K562 (cell line): ENCODE results near the gene MVK.

Experiments used
- EZH2 ChIP-seq: IDR thresholded peaks from 2 replicates; pipeline ENCODE4 v1.6.1; 2012; ENCODE audit warnings: low read depth, mild to moderate bottlenecking, inconsistent platforms, low read length, borderline replicate concordance
- FOXJ3 ChIP-seq: sonication (generic); formaldehyde crosslinking; IDR thresholded peaks from 2 replicates; pipeline ENCODE4 v1.4.0; 2020; ENCODE audit warnings: mild to moderate bottlenecking, missing genetic modification reagents
- KAT8 ChIP-seq: fragments of 450-650 bp; IDR thresholded peaks from 2 replicates; pipeline ENCODE4 v1.6.1; 2016; ENCODE audit warnings: low read depth, mild to moderate bottlenecking
- NCOA2 ChIP-seq, 2 experiments: fragments of 450-650 bp; IDR thresholded peaks; 2 replicates each; pipeline ENCODE4 v1.6.1; 2018; ENCODE audit warnings: mild to moderate bottlenecking in 2 of 2, moderate library complexity in 1 of 2; ENCODE audit not compliant: partially characterized antibody in 2 of 2
- TEAD4 ChIP-seq, 2 experiments: sonication (generic) in 1 of 2; formaldehyde crosslinking in 1 of 2; IDR thresholded peaks; 2 replicates each; pipeline versions ENCODE4 v1.6.1 to v1.8.0; 2012 to 2022; ENCODE audit warnings: borderline replicate concordance in 1 of 2, inconsistent platforms in 1 of 2, low read length in 1 of 2, mild to moderate bottlenecking in 1 of 2, missing genetic modification reagents in 1 of 2
- ZBTB7A ChIP-seq: IDR thresholded peaks from 2 replicates; pipeline ENCODE4 v1.6.1; 2011; ENCODE audit warnings: low read depth, mild to moderate bottlenecking, low read length, moderate library complexity, borderline replicate concordance; ENCODE audit not compliant: control insufficient read depth
- ZC3H8 ChIP-seq: fragments of 450-650 bp; IDR thresholded peaks from 2 replicates; pipeline ENCODE4 v1.6.1; 2017
- ZFP1 ChIP-seq: fragments of 450-650 bp; formaldehyde crosslinking; IDR thresholded peaks from 2 replicates; pipeline ENCODE4 v1.4.0; 2020; ENCODE audit warnings: mild to moderate bottlenecking, mixed read lengths
- ZNF507 ChIP-seq: conservative IDR thresholded peaks from 2 replicates; pipeline ENCODE4 v1.6.1; 2017; ENCODE audit warnings: missing genetic modification characterization, missing compliant biosample characterization
- TF ChIP-seq, protein P1 (sequence below), 3 experiments: IDR thresholded peaks in 2 of 3; conservative IDR thresholded peaks in 1 of 3; 2 replicates each; pipeline ENCODE4 v1.5.1; 2011 to 2012; ENCODE audit warnings: low read length in 3 of 3, mild to moderate bottlenecking in 3 of 3, control low read depth in 2 of 3, improper control_type of control experiment in 1 of 3, inconsistent platforms in 1 of 3, low read depth in 1 of 3, mixed read lengths in 1 of 3, moderate library complexity in 1 of 3; ENCODE audit not compliant: insufficient read depth in 2 of 3
- TF ChIP-seq, protein P2 (sequence below): fragments of 250-450 bp; sonication (Bioruptor Pico); IDR thresholded peaks from 2 replicates; pipeline ENCODE4 v1.4.0; 2020; ENCODE audit warnings: mild to moderate bottlenecking, moderate library complexity
- TF ChIP-seq, protein P3 (sequence below): fragments of 250-450 bp; sonication (Bioruptor Pico); IDR thresholded peaks from 2 replicates; pipeline ENCODE4 v1.5.0; 2020; ENCODE audit warnings: mild to moderate bottlenecking

DNA sequence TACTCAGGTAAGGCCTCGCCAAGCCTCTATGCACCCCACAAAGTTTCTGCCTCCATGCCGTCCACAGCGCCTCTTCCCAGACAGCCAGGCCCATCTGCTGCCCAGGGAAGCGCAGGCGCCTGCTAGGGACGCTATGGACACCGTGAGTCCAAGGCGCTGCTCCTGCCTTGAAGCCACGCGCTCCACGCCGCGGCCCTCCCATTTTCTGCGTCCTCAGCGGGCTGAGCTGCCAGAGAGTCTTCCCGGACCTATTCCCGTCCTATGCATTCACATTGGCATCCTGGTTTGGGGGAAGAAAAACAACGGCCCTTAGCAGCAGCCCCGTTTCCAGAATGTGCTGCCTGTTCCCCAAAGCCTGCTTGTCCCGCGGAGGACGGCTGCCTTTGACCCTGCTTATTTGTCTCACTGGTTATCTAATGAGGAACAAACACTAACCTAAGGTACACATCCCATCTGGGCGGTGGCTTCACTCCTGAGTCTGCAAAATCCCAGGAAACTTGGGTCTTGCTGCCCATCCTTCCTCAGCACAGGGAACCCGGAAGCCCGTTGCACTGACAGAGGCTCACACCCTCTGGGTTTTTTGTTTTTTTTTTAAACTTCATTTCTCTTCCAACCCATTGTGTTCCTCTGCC lies 38.2 kb upstream of the MVK start:
- TF ChIP-seq EZH2 = no peak
- TF ChIP-seq, protein P1, sequence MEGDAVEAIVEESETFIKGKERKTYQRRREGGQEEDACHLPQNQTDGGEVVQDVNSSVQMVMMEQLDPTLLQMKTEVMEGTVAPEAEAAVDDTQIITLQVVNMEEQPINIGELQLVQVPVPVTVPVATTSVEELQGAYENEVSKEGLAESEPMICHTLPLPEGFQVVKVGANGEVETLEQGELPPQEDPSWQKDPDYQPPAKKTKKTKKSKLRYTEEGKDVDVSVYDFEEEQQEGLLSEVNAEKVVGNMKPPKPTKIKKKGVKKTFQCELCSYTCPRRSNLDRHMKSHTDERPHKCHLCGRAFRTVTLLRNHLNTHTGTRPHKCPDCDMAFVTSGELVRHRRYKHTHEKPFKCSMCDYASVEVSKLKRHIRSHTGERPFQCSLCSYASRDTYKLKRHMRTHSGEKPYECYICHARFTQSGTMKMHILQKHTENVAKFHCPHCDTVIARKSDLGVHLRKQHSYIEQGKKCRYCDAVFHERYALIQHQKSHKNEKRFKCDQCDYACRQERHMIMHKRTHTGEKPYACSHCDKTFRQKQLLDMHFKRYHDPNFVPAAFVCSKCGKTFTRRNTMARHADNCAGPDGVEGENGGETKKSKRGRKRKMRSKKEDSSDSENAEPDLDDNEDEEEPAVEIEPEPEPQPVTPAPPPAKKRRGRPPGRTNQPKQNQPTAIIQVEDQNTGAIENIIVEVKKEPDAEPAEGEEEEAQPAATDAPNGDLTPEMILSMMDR (IDR thresholded peaks at IDR 0.05 in 2 of 3, conservative IDR thresholded peaks at IDR 0.05 in 1 of 3; ENCODE audit: insufficient read depth in 2 of 3, low read depth in 1 of 3, low read length in 3 of 3) = no peak
- no peak for TF ChIP-seq NCOA2 (IDR thresholded peaks at IDR 0.05; ENCODE audit: partially characterized antibody in 2 of 2)
- TF ChIP-seq, protein P2, sequence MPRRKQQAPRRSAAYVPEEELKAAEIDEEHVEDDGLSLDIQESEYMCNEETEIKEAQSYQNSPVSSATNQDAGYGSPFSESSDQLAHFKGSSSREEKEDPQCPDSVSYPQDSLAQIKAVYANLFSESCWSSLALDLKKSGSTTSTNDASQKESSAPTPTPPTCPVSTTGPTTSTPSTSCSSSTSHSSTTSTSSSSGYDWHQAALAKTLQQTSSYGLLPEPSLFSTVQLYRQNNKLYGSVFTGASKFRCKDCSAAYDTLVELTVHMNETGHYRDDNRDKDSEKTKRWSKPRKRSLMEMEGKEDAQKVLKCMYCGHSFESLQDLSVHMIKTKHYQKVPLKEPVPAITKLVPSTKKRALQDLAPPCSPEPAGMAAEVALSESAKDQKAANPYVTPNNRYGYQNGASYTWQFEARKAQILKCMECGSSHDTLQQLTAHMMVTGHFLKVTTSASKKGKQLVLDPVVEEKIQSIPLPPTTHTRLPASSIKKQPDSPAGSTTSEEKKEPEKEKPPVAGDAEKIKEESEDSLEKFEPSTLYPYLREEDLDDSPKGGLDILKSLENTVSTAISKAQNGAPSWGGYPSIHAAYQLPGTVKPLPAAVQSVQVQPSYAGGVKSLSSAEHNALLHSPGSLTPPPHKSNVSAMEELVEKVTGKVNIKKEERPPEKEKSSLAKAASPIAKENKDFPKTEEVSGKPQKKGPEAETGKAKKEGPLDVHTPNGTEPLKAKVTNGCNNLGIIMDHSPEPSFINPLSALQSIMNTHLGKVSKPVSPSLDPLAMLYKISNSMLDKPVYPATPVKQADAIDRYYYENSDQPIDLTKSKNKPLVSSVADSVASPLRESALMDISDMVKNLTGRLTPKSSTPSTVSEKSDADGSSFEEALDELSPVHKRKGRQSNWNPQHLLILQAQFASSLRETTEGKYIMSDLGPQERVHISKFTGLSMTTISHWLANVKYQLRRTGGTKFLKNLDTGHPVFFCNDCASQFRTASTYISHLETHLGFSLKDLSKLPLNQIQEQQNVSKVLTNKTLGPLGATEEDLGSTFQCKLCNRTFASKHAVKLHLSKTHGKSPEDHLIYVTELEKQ (CRISPR knock-in tag) = no peak
- no peak for TF ChIP-seq ZBTB7A
- no peak for TF ChIP-seq KAT8
- no peak for TF ChIP-seq ZNF507
- TF ChIP-seq, protein P3, sequence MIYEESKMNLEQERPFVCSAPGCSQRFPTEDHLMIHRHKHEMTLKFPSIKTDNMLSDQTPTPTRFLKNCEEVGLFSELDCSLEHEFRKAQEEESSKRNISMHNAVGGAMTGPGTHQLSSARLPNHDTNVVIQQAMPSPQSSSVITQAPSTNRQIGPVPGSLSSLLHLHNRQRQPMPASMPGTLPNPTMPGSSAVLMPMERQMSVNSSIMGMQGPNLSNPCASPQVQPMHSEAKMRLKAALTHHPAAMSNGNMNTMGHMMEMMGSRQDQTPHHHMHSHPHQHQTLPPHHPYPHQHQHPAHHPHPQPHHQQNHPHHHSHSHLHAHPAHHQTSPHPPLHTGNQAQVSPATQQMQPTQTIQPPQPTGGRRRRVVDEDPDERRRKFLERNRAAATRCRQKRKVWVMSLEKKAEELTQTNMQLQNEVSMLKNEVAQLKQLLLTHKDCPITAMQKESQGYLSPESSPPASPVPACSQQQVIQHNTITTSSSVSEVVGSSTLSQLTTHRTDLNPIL (CRISPR knock-in tag) = no peak
- no peak for TF ChIP-seq ZC3H8
- no peak for TF ChIP-seq FOXJ3
- TF ChIP-seq TEAD4 (IDR thresholded peaks at IDR 0.05; ENCODE audit: low read length) = no peak
- TF ChIP-seq TEAD4 (CRISPR knock-in tag; IDR thresholded peaks at IDR 0.05; ENCODE audit: borderline replicate concordance) = no peak
- no peak for TF ChIP-seq ZFP1 (CRISPR knock-in tag)
